Loucy (cell line): ENCODE data around the gene ELMO1.

ENCODE experiments used
- H2AFZ ChIP-seq: fragments of 200-600 bp; sonication (generic); 2 replicates; pipeline ENCODE4 v1.6.0; 2016; ENCODE audit warnings: antibody characterized with exemption, mild to moderate bottlenecking, low read length, moderate library complexity
- H3F3A ChIP-seq: fragments of 200-600 bp; 2 replicates; pipeline ENCODE4 v1.6.0; 2016; ENCODE audit warnings: antibody characterized with exemption, low read depth, mild to moderate bottlenecking
- H3K27me3 ChIP-seq: fragments of 200-600 bp; sonication (generic); 2 replicates; pipeline ENCODE4 v1.6.1; 2014; ENCODE audit warnings: low read length, mild to moderate bottlenecking; ENCODE audit not compliant: insufficient read depth, poor library complexity, severe bottlenecking
- H3K36me3 ChIP-seq: fragments of 200-600 bp; sonication (generic); 2 replicates; pipeline ENCODE4 v1.6.1; 2016; ENCODE audit warnings: low read length; ENCODE audit not compliant: insufficient read depth
- H3K4me1 ChIP-seq: fragments of 200-600 bp; sonication (generic); 2 replicates; pipeline ENCODE4 v1.5.1; 2014; ENCODE audit warnings: low read length, mild to moderate bottlenecking; ENCODE audit not compliant: insufficient read depth, poor library complexity, severe bottlenecking
- H3K4me2 ChIP-seq: fragments of 200-600 bp; sonication (generic); 2 replicates; pipeline ENCODE4 v1.6.0; 2014; ENCODE audit warnings: antibody characterized with exemption, low read length, low read depth, mild to moderate bottlenecking; ENCODE audit not compliant: poor library complexity, severe bottlenecking
- H3K4me3 ChIP-seq: fragments of 200-600 bp; sonication (generic); 2 replicates; pipeline ENCODE4 v1.5.1; 2014; ENCODE audit warnings: low read length, mild to moderate bottlenecking, mixed read lengths; ENCODE audit not compliant: poor library complexity, severe bottlenecking
- H3K79me2 ChIP-seq: fragments of 200-600 bp; sonication (generic); 2 replicates; pipeline ENCODE4 v1.6.1; 2014; ENCODE audit warnings: low read length; ENCODE audit not compliant: insufficient read depth
- H3K9ac ChIP-seq: fragments of 200-600 bp; sonication (generic); 2 replicates; pipeline ENCODE4 v1.6.0; 2014; ENCODE audit warnings: mild to moderate bottlenecking, low read depth, low read length, moderate library complexity; ENCODE audit not compliant: poor library complexity, severe bottlenecking
- H3K9me2 ChIP-seq: fragments of 200-600 bp; sonication (generic); replicated peaks from 2 replicates; pipeline ENCODE4 v1.6.1; 2016; ENCODE audit warnings: low read depth, low read length, mixed read lengths
- H3K9me3 ChIP-seq: fragments of 200-600 bp; sonication (generic); 2 replicates; pipeline ENCODE4 v1.6.1; 2014; ENCODE audit warnings: mild to moderate bottlenecking, antibody characterized with exemption, low read length, low read depth; ENCODE audit not compliant: insufficient read depth
- H4K20me1 ChIP-seq: fragments of 200-600 bp; sonication (generic); 2 replicates; pipeline ENCODE4 v1.6.0; 2014; ENCODE audit warnings: antibody characterized with exemption, low read length, mild to moderate bottlenecking; ENCODE audit not compliant: insufficient read depth, poor library complexity, severe bottlenecking
- CTCF ChIP-seq: fragments of 200-600 bp; sonication (generic); conservative IDR thresholded peaks from 2 replicates; pipeline ENCODE4 v1.5.1; 2014; ENCODE audit warnings: mild to moderate bottlenecking, antibody characterized with exemption, low read length
- EZH2phosphoT487 ChIP-seq: fragments of 200-600 bp; IDR thresholded peaks from 2 replicates; pipeline ENCODE4 v1.6.1; 2018; ENCODE audit warnings: antibody characterized with exemption, mild to moderate bottlenecking, moderate library complexity, borderline replicate concordance

Gene ELMO1

GRCh38 chr7:36854652-36855051 is 594.0 kb downstream of the ELMO1 start:
- Histone ChIP-seq H3K27me3 (no peaks in the 10 kb centered on the region), H3K4me2 (no peak overlapping the region), H3K79me2 (no peaks in the 10 kb centered on the region), H2AFZ (no peak overlapping the region), H3K9me2 (no peaks in the 10 kb centered on the region), H4K20me1 (no peaks in the 10 kb centered on the region), H3K4me1 (peaks cover 7% of the 10 kb centered on the region), H3K4me3 (no peak overlapping the region), H3K9ac (no peak overlapping the region), H3K9me3 (no peaks in the 10 kb centered on the region), H3F3A (no peaks in the 10 kb centered on the region), H3K36me3 (peaks cover 66% of the 10 kb centered on the region; the same call in 1 of the 2 replicates)
- TF ChIP-seq EZH2phosphoT487 (no peak), CTCF (no peak)

DNA sequence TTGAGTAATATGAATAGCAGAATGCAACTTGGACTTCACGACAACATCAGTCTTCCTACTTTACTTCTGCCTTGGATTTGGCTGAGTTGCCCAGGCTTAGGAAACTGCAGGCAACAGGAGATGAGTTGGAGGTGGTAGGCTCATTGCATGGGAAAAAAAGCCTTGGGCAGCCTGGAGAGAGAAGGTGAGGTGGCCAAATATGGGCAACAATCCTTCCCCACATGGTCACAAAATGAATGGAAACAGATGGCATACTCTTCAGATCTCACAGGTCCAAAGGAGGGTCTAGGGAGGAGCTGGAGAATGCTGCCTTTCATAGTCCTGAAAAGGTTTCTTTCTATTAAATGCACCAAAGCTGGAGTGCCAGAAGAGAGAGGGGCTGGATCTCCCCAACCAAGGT is 595.7 kb downstream of the ELMO1 start:
- H3K36me3 ChIP-seq, result peaks cover 51% of the 10 kb centered on the region; the same call in 1 of the 2 replicates
- no peak overlapping the region for H3K4me2 ChIP-seq

GRCh38 chr7:36852017-36852416 is 596.6 kb downstream of the ELMO1 start:
- H3K9ac ChIP-seq, result no peak overlapping the region
- H3K4me3 ChIP-seq, result no peak overlapping the region
- no peak overlapping the region for H2AFZ ChIP-seq
- H3K4me2 ChIP-seq, result no peak overlapping the region
- no peaks in the 10 kb centered on the region for H3F3A ChIP-seq
- H3K27me3 ChIP-seq, result no peaks in the 10 kb centered on the region
- peaks cover 42% of the 10 kb centered on the region; the same call in 1 of the 2 replicates for H3K36me3 ChIP-seq
- TF ChIP-seq CTCF (no peak), EZH2phosphoT487 (no peak)
- peaks cover 7% of the 10 kb centered on the region for H3K4me1 ChIP-seq
- no peaks in the 10 kb centered on the region for H3K79me2 ChIP-seq
- H3K9me2 ChIP-seq, result no peaks in the 10 kb centered on the region
- peaks cover 9% of the 10 kb centered on the region; the same call in 1 of the 2 replicates for H3K9me3 ChIP-seq
- no peaks in the 10 kb centered on the region for H4K20me1 ChIP-seq

More for the DNA sequence above, 595.7 kb downstream of the ELMO1 start:
- Histone ChIP-seq H3K4me3 (no peak overlapping the region), H2AFZ (no peak overlapping the region), H4K20me1 (no peaks in the 10 kb centered on the region), H3K27me3 (no peaks in the 10 kb centered on the region), H3K9me3 (peaks cover 4% of the 10 kb centered on the region; the same call in 1 of the 2 replicates), H3F3A (no peaks in the 10 kb centered on the region), H3K4me1 (peaks cover 7% of the 10 kb centered on the region), H3K79me2 (no peaks in the 10 kb centered on the region), H3K9ac (no peak overlapping the region), H3K9me2 (no peaks in the 10 kb centered on the region)
- TF ChIP-seq EZH2phosphoT487 (no peak), CTCF (no peak)
